Measurements from ENCODE around the gene TH. TPM values are rescaled to one million over a fixed set of nuclear protein-coding genes. Genes with fewer than 3 reads are reported as not detected.

Gene TH
- total and polyA plus RNA-seq, 2 of the 8 experiments (the other 6 are each of a cell fraction or from before 2014, with no cell fraction given): 0.09 TPM; not detected in 1

DNA sequence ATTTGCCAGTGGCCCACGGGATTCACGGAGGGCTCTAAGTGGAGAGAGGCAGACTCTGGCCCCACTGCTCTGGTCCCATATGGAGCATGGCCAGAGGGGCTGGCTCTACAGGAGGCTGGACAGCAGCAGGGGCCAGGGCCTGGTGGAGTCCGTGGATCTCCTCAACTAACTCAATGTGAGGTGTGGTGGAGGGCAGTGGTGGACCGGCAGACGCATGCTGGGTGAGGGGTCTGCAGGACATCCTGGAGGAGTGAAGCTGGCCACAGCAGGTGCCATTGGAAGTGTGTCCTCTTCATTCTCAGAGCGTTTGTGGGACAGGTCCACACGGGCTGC is 48.0 kb downstream of the TH start (continued):
- TF ChIP-seq, protein P1, sequence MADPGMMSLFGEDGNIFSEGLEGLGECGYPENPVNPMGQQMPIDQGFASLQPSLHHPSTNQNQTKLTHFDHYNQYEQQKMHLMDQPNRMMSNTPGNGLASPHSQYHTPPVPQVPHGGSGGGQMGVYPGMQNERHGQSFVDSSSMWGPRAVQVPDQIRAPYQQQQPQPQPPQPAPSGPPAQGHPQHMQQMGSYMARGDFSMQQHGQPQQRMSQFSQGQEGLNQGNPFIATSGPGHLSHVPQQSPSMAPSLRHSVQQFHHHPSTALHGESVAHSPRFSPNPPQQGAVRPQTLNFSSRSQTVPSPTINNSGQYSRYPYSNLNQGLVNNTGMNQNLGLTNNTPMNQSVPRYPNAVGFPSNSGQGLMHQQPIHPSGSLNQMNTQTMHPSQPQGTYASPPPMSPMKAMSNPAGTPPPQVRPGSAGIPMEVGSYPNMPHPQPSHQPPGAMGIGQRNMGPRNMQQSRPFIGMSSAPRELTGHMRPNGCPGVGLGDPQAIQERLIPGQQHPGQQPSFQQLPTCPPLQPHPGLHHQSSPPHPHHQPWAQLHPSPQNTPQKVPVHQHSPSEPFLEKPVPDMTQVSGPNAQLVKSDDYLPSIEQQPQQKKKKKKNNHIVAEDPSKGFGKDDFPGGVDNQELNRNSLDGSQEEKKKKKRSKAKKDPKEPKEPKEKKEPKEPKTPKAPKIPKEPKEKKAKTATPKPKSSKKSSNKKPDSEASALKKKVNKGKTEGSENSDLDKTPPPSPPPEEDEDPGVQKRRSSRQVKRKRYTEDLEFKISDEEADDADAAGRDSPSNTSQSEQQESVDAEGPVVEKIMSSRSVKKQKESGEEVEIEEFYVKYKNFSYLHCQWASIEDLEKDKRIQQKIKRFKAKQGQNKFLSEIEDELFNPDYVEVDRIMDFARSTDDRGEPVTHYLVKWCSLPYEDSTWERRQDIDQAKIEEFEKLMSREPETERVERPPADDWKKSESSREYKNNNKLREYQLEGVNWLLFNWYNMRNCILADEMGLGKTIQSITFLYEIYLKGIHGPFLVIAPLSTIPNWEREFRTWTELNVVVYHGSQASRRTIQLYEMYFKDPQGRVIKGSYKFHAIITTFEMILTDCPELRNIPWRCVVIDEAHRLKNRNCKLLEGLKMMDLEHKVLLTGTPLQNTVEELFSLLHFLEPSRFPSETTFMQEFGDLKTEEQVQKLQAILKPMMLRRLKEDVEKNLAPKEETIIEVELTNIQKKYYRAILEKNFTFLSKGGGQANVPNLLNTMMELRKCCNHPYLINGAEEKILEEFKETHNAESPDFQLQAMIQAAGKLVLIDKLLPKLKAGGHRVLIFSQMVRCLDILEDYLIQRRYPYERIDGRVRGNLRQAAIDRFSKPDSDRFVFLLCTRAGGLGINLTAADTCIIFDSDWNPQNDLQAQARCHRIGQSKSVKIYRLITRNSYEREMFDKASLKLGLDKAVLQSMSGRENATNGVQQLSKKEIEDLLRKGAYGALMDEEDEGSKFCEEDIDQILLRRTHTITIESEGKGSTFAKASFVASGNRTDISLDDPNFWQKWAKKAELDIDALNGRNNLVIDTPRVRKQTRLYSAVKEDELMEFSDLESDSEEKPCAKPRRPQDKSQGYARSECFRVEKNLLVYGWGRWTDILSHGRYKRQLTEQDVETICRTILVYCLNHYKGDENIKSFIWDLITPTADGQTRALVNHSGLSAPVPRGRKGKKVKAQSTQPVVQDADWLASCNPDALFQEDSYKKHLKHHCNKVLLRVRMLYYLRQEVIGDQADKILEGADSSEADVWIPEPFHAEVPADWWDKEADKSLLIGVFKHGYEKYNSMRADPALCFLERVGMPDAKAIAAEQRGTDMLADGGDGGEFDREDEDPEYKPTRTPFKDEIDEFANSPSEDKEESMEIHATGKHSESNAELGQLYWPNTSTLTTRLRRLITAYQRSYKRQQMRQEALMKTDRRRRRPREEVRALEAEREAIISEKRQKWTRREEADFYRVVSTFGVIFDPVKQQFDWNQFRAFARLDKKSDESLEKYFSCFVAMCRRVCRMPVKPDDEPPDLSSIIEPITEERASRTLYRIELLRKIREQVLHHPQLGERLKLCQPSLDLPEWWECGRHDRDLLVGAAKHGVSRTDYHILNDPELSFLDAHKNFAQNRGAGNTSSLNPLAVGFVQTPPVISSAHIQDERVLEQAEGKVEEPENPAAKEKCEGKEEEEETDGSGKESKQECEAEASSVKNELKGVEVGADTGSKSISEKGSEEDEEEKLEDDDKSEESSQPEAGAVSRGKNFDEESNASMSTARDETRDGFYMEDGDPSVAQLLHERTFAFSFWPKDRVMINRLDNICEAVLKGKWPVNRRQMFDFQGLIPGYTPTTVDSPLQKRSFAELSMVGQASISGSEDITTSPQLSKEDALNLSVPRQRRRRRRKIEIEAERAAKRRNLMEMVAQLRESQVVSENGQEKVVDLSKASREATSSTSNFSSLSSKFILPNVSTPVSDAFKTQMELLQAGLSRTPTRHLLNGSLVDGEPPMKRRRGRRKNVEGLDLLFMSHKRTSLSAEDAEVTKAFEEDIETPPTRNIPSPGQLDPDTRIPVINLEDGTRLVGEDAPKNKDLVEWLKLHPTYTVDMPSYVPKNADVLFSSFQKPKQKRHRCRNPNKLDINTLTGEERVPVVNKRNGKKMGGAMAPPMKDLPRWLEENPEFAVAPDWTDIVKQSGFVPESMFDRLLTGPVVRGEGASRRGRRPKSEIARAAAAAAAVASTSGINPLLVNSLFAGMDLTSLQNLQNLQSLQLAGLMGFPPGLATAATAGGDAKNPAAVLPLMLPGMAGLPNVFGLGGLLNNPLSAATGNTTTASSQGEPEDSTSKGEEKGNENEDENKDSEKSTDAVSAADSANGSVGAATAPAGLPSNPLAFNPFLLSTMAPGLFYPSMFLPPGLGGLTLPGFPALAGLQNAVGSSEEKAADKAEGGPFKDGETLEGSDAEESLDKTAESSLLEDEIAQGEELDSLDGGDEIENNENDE (IDR thresholded peaks at IDR 0.05; ENCODE audit: insufficient replicate concordance, low read length): no peak
- no peak for TF ChIP-seq HDAC2 (IDR thresholded peaks at IDR 0.05; ENCODE audit: borderline replicate concordance in 1 of 2, low read depth in 2 of 2, low read length in 2 of 2)
- TF ChIP-seq SIRT6 (IDR thresholded peaks at IDR 0.05; ENCODE audit: low read length): no peak
- TF ChIP-seq USF2 (IDR thresholded peaks at IDR 0.05; ENCODE audit: low read length): no peak
- TF ChIP-seq CBX5 (IDR thresholded peaks at IDR 0.05; ENCODE audit: low read depth, low read length): no peak
- TF ChIP-seq TAF1 (IDR thresholded peaks at IDR 0.05; ENCODE audit: low read depth, low read length): no peak
